Glomerular visceral epithelial cell (primary cell): Measurements from ENCODE around the gene SLC22A17.

Experiments
- DNase-seq: peaks from one replicate; pipeline ENCODE4 v3.0.0-alpha.2; 2016; ENCODE audit errors: extremely low spot score

The SLC22A17 gene

GRCh38 chr14:23381871-23382270 is 29.2 kb upstream of the SLC22A17 start:
- DNase-seq = no peak

GRCh38 chr14:23380976-23381375 is 28.3 kb upstream of the SLC22A17 start:
- DNase-seq = no peak

GRCh38 chr14:23380197-23380914 is 27.7 kb upstream of the SLC22A17 start:
- DNase-seq = no peak

- peak; percentile 59 for DNase-seq
Measured at GRCh38 chr14:23379366-23380196, 26.9 kb upstream of the SLC22A17 start.

- DNase-seq = no peak
Measured at GRCh38 chr14:23378612-23379220, 26.0 kb upstream of the SLC22A17 start.

GRCh38 chr14:23377573-23378563 is 25.2 kb upstream of the SLC22A17 start:
- DNase-seq = no peak

GRCh38 chr14:23377198-23377550 is 24.5 kb upstream of the SLC22A17 start:
- DNase-seq = no peak

- DNase-seq = no peak
Measured at GRCh38 chr14:23376482-23377197, 24.0 kb upstream of the SLC22A17 start, which contains the start of gene CMTM5. Gene CMTM5 (plus strand): TSS chr14:23377046. CDS start chr14:23377252, 206 bp downstream.

GRCh38 chr14:23375527-23376251 is 23.0 kb upstream of the SLC22A17 start:
- no peak for DNase-seq

- no peak for DNase-seq
Measured at GRCh38 chr14:23373041-23373440, 20.4 kb upstream of the SLC22A17 start.

- no peak for DNase-seq
Measured at GRCh38 chr14:23372509-23372908, 19.8 kb upstream of the SLC22A17 start, which contains the start of gene IL25. Gene IL25 (plus strand): TSS chr14:23372809.

GRCh38 chr14:23371865-23372264 is 19.2 kb upstream of the SLC22A17 start:
- no peak for DNase-seq

- no peak for DNase-seq
Measured at GRCh38 chr14:23370221-23370620, 17.5 kb upstream of the SLC22A17 start.

- no peak for DNase-seq
Measured at GRCh38 chr14:23366426-23366921, 13.8 kb upstream of the SLC22A17 start.

GRCh38 chr14:23365732-23366425 is 13.2 kb upstream of the SLC22A17 start:
- DNase-seq = no peak

GRCh38 chr14:23365036-23365731 is 12.5 kb upstream of the SLC22A17 start, which contains the start of gene EFS:
Gene EFS (minus strand): TSS chr14:23365172. CDS start chr14:23365025, 147 bp downstream.
- DNase-seq = no peak

GRCh38 chr14:23364164-23365035 is 11.7 kb upstream of the SLC22A17 start:
- no peak for DNase-seq
